ENCODE data around the gene RCVRN. TPM values are rescaled to one million over a fixed set of nuclear protein-coding genes. Genes with fewer than 3 reads are reported as not detected.

RCVRN gene
- not detected in 2 replicates for total RNA-seq

GRCh38 chr17:9905078-9905415 lies at the start of gene RCVRN:
RCVRN (minus strand) TSS chr17:9905271; CDS start chr17:9905180, 91 bp downstream.

Other genes starting within 250 kb of the RCVRN start
- gene DHRS7C, start 113.7 kb downstream of the RCVRN start, total RNA-seq = not detected in 2 replicates
- not detected in 2 replicates for gene GSG1L2, start 83.2 kb downstream of the RCVRN start, total RNA-seq
- gene GLP2R, start 79.3 kb downstream of the RCVRN start, total RNA-seq = 2.5 TPM in 1 of 2 replicates, not detected in the other